GM06990 (cell line): ENCODE measurements around the gene PDPK1.

Experiments
- DNase-seq: peaks from one replicate; pipeline ENCODE4 v3.0.0-alpha.2; 2011; ENCODE audit not compliant: insufficient read length; ENCODE audit errors: extremely low read depth
- H3K27me3 ChIP-seq: replicated peaks from 2 replicates; pipeline ENCODE4 v1.6.0; 2011; ENCODE audit warnings: low read length; ENCODE audit not compliant: control insufficient read depth, insufficient read depth
- H3K36me3 ChIP-seq: 2 replicates; pipeline ENCODE4 v1.5.1; 2011; ENCODE audit warnings: low read length; ENCODE audit not compliant: control insufficient read depth, insufficient read depth
- H3K4me3 ChIP-seq: replicated peaks from 2 replicates; pipeline ENCODE4 v1.5.1; 2011; ENCODE audit warnings: low read depth, mild to moderate bottlenecking, control low read depth, low read length
- TF ChIP-seq, protein P1 (sequence below): IDR thresholded peaks from 2 replicates; pipeline ENCODE4 v1.5.1; 2011; ENCODE audit warnings: low read length, control low read depth, mild to moderate bottlenecking, inconsistent platforms; ENCODE audit not compliant: insufficient read depth, poor library complexity, severe bottlenecking

Gene PDPK1

DNA sequence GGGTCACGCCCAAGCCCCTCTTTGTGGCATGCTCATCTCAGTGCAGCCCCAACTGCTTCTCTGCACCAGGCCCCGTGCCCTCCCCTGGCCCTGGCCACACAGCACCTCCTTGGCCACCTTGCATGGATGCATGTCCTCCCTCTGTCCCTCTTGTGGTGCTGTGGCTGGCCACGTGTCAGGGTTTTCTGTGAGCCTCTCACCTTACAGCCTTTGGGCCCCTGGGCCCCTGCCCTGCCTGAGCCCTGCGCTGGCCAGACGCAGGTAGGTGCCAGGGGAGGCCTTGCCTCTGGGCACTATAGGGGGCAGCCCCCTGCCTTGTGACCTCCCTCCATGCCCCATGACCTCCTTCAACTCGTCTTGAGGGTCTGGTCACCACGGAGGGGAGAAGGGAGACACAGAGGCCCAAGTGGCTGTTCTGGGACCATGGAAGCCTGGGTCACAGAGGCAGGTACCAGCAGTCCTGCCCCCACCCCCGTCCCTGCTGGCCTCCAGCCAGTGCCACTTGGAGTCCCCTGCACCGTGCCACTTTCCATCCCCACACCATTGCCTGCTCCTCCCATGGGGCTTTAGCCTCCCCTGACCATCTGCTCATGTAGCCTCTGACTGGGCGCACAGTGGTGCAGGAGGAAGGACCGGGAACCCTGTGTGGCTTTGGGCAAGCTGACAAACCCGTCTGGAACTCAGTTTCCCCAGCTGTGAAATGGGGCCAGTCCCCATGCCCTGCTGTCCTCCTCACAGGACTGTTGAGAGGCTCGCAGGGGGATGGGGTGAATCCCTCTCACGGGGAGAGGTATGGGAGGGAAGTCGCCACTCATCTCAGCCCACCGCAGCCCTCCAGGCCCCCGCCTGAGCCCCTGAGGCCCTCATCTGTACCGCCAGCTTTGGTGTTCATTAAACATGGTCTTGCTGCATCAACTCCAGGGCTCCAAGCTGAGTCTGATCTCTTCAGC, 35.6 kb upstream of the PDPK1 start:
- DNase-seq: no peak
- Histone ChIP-seq H3K27me3 (no peaks in the 10 kb centered on the region), H3K36me3 (peaks cover 2% of the 10 kb centered on the region), H3K4me3 (no peak overlapping the region)
- TF ChIP-seq, protein P1, sequence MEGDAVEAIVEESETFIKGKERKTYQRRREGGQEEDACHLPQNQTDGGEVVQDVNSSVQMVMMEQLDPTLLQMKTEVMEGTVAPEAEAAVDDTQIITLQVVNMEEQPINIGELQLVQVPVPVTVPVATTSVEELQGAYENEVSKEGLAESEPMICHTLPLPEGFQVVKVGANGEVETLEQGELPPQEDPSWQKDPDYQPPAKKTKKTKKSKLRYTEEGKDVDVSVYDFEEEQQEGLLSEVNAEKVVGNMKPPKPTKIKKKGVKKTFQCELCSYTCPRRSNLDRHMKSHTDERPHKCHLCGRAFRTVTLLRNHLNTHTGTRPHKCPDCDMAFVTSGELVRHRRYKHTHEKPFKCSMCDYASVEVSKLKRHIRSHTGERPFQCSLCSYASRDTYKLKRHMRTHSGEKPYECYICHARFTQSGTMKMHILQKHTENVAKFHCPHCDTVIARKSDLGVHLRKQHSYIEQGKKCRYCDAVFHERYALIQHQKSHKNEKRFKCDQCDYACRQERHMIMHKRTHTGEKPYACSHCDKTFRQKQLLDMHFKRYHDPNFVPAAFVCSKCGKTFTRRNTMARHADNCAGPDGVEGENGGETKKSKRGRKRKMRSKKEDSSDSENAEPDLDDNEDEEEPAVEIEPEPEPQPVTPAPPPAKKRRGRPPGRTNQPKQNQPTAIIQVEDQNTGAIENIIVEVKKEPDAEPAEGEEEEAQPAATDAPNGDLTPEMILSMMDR: no peak

DNA sequence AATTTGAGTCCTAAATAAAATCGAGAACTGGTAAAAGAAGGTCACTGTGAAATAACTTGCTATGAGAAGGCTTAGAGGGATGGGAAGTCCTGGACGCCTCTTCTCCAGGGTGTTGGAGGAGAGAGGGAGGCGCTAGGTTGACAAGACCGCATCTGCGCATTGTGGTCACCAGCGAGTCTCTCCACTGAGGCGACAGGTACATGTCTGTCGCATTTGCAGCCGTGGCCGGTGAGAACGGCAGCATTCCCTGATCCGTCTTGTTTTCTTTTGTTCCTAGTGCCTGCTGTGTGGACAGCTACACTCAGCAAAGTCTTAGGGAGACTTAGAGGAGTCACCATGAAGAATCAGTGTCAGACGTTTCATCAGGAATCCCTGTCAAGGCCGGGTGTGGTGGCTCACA, 32.1 kb upstream of the PDPK1 start:
- no peaks in the 10 kb centered on the region for H3K27me3 ChIP-seq
- TF ChIP-seq, protein P1: no peak
- no peaks in the 10 kb centered on the region for H3K36me3 ChIP-seq
- DNase-seq: no peak
- H3K4me3 ChIP-seq: no peak overlapping the region

DNA sequence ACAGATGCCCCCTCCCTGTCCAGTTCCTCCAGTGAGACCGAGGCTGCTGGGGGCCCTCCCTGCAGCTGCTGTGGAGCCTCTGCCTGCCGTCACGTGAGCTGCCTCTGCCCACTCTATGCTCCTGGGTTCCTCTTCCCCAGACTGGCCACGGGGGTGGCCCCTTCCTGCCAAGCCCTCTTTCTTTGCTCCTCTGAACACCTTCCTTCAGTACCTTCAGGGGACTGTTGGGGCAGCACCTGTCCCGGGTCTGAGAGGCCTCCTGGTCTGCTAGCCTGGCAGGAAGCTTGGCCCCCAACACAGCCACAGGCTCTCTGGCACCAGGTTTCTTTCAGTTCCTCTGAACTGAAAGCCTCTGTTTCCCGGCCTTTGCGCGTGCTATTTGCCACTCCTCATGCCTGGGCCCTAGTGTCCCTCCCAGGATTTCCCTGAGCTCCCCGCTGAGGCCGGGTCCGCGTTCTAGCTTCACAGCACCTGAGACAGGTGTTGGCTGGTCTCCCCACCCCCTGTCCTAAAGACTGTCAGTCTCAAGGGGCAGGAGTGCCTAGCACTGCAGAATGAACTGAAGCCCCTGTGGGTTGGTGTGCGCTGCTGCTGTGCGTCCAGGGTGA, 30.7 kb upstream of the PDPK1 start:
- Histone ChIP-seq H3K36me3 (no peaks in the 10 kb centered on the region), H3K4me3 (no peak overlapping the region), H3K27me3 (no peaks in the 10 kb centered on the region)
- TF ChIP-seq, protein P1: peak; percentile 35
- DNase-seq: peak; percentile 48

DNA sequence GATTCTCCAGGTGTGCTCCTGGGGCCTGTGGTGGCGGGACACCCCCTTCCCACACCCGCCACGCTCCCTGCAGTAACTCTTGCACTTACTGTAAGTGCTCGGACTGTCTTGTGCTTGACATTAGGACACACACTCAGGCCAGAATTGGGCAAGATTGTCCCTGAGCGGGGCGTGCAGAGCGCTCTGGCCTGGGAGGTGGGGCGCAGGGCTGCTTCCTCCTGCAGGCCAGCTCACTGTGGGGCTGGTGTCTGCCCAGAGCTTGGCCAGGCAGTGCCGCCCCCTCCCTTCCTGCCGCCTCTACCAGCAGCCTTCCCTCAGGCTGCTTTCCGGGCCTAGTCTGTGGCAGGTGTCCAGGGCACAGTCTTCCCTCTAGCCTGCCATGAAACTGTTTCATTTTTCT, 30.2 kb upstream of the PDPK1 start:
- DNase-seq: no peak
- Histone ChIP-seq H3K4me3 (no peak overlapping the region), H3K27me3 (no peaks in the 10 kb centered on the region), H3K36me3 (no peaks in the 10 kb centered on the region)
- TF ChIP-seq, protein P1: no peak

DNA sequence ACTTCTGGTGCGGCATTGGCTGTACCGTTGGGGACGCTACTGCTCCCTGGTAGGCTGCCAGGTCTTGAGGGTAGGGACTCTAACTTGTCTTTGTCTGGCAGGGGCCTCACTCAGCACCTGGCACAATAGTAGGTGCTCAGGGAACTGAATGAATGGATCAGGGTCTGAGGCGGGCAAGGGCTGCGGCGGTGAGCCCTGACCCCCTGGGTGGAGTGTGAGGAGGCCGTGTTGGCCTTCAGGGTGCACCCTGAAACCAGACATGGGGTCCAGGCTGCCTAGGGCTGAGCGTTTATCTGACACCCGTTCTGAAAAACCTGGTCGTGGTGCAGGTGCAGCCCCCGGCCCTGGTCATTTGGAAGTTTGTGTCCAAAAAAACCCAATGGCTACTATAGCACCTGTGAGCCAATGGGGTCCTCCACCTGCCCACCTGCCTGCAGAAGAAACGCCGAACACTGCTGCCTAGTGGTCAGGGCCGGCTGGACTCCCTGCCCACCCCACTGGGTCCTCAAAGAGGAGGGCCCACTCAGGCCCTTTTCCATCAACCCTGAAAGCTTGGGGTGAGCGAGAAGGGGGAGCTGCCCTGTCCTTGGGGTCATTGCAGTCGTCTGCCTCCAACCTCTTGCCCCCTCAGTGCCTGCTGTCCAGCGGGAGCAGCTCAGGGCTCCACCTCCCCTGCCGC, 29.0 kb upstream of the PDPK1 start:
- Histone ChIP-seq H3K36me3 (no peaks in the 10 kb centered on the region), H3K4me3 (no peak overlapping the region), H3K27me3 (no peaks in the 10 kb centered on the region)
- TF ChIP-seq, protein P1: no peak
- no peak for DNase-seq
